Measurements from ENCODE around the gene KLHL30. TPM values are rescaled to one million over a fixed set of nuclear protein-coding genes. Genes with fewer than 3 reads are reported as not detected.

The KLHL30 gene
- total RNA-seq, 1 donor from 2014 or later = 2.0 TPM

- no peak for DNase-seq (ENCODE audit: low spot score)
Measured at GRCh38 chr2:238132463-238133450, 5.7 kb upstream of the KLHL30 start.

- no peak for DNase-seq (ENCODE audit: low spot score)
Measured at GRCh38 chr2:238133499-238134392, 4.7 kb upstream of the KLHL30 start.

GRCh38 chr2:238134393-238134785 is 4.1 kb upstream of the KLHL30 start:
- no peak for DNase-seq (ENCODE audit: low spot score)

DNA sequence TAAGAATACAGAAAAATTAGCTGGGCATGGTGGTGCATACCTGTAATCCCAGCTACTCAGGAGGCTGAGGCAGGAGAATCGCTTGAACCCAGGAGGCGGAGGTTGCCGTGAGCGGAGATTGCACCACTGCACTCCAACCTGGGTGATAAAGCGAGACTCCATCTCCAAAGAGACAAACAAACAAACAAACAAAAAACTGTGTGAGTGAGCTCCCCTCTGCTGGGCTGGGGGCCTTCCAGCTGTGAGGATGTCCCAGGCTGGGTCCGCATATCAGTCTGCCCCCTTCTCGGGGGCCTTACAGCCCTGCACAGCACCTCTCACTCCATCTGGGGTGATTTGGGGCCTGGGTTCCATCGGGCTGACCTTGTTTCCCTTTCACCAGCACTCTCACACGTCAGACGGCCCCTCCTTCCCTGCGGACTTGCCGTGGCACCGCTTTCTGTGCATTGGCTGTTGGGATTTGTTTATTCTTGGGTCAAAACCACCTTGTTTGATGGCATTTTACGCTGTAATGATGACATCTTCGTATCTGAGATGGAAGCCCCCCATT is 2.8 kb upstream of the KLHL30 start:
- DNase-seq (ENCODE audit: low spot score) = no peak

DNA sequence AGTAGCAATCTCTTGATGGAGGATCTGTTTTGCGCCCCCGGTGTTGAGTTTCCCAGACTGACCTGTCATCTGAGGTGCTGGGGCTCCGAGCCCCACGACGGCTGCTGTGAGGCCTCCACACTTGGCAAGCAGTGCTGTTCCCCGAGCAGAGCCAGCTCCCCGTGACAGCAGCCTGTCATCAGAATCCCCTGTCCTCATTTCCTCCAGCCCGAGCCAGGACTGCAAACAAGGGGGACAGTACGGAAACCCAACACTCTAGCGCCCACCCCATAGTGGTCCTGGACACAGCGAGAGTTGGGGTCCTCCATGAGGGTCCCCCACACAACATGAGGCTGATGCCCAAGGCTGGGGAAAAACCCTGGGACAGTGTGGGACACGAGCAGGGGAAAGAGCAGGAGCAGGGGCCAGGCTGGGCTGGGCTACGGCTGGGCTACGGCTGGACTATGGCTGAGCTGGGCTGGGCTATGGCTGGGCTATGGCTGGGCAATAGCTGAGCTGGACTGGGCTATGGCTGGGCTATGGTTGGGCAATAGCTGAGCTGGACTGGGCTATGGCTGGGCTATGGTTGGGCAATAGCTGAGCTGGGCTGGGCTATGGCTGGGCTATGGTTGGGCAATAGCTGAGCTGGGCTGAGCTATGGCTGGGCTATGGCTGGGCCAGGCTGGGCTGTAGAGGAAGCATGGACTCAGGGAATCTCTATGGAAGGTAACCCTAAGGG is 1.5 kb upstream of the KLHL30 start:
- DNase-seq (ENCODE audit: low spot score) = no peak

- DNase-seq (ENCODE audit: low spot score) = no peak
Measured at GRCh38 chr2:238137885-238138284, 583 bp upstream of the KLHL30 start.

- DNase-seq (ENCODE audit: low spot score) = no peak
Measured at GRCh38 chr2:238139196-238140039, 950 bp downstream of the KLHL30 start.

DNA sequence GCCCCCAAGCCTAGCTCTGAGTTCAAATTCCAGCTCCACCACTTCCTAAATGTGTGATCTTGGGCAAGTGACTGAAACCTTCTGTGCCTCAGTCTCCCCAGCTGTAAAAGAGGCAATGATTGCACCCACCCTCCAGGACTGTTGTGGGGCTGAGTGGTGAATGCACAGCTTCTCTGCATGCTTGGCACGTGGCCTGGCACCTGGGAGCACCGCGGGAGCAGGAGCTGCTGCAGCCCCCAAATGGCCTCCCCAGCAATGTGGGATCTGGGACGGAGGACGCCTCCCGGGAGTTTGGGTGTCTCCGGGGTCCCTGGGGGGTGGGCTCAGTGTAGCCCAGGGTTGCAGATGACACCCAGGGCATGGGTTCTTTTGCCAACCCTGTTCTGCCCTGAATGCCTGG is 1.6 kb downstream of the KLHL30 start:
- no peak for DNase-seq (ENCODE audit: low spot score)

DNA sequence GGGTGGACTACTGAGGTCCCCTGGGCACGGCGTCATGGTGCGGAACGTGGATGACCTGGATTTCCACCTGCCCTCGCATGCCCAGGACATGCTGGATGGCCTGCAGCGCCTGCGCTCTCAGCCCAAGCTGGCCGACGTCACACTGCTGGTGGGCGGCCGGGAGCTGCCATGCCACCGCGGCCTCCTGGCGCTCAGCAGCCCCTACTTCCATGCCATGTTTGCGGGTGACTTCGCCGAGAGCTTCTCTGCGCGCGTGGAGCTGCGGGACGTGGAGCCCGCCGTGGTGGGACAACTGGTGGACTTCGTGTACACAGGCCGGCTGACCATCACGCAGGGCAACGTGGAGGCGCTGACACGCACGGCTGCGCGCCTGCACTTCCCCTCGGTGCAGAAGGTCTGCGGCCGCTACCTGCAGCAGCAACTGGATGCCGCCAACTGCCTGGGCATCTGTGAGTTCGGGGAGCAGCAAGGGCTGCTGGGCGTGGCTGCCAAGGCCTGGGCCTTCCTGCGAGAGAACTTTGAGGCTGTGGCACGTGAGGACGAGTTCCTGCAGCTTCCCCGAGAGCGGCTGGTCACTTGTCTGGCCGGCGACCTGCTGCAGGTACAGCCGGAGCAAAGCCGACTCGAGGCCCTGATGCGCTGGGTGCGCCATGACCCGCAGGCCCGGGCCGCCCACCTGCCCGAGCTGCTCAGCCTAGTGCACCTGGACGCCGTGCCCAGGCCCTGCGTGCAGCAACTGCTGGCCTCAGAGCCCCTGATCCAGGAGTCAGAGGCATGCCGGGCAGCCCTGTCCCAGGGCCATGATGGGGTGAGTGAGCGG is 2.5 kb downstream of the KLHL30 start:
- DNase-seq (ENCODE audit: low spot score) = no peak

GRCh38 chr2:238141541-238142318 is 3.3 kb downstream of the KLHL30 start:
- DNase-seq (ENCODE audit: low spot score) = peak; percentile 83

DNA sequence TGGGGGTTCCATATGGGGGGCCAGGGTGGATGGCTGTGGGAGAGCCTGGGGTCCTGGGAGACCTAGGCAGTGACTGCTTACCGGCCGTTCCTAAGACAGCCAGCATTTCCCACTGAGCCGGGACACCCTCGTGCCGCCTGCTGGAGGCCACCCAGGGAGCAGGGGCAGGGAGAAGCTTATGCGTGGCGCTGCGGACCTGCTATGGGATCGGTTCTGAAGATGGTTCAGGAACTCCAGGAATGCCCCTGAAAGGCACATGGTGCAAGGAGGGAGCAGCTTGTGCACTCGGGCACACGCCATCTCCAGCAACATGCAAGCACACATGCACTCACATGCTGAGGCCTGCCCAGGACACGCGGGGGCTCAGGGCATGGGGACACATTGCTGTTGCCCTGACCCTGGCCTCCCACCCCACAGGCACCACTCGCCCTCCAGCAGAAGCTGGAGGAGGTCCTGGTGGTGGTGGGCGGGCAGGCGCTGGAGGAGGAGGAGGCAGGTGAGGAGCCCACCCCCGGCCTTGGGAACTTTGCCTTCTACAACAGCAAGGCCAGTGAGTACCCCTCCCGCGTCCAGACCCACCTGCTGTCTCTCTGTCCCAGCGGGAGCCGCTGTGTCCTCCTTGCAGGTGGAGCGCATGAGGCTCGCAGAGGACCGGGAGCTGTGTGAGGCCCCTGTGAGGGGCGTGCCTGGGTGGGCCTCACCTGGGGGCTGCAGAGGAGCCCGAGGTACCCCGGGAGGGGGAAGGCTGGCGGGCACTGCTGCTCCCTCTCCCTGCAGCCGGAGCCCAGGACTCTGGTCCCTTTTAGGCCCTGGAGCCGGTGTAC is 4.1 kb downstream of the KLHL30 start:
- DNase-seq (ENCODE audit: low spot score) = no peak

- no peak for DNase-seq (ENCODE audit: low spot score)
Measured at GRCh38 chr2:238143239-238143951, 4.9 kb downstream of the KLHL30 start.

DNA sequence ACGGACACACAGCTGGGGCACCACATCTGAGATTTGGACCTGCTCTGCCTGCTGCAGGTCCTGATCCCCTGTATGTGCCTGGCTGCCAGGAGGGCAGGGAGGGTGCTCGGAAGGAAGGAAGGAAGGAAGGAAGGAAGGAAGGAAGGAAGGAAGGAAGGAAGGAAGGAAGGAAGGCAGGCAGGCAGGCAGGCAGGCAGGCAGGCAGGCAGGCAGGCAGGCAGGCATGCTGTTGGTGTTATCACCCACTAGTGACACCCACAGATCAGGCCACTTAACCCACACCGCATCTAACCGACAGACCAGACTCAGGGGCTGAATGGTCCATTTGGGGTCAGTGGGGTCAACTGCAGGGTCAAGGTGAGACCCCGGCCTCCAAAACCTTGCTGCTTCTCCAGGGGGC is 5.8 kb downstream of the KLHL30 start:
- DNase-seq (ENCODE audit: low spot score) = no peak

GRCh38 chr2:238145046-238145445 is 6.6 kb downstream of the KLHL30 start:
- DNase-seq (ENCODE audit: low spot score) = no peak

DNA sequence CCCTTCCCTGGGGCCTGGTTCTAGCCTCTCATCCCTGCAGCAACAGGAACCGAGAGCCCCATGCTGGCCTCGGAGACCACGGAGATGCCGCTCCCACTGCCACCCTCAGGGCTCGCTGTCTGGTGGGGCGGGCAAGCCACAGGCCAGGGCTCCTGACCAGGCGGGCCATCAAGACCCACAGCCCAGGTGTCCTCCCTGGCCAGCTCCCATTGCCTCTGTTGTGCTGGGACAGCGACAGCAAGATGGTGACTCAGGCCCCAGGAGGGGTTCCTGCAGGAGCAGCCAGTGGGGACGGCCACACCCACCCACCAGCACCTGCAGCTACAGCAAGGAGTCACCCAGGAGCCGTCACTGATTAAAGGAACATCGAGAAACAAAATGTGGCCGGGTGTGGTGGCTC is 7.4 kb downstream of the KLHL30 start:
- DNase-seq (ENCODE audit: low spot score) = no peak

DNA sequence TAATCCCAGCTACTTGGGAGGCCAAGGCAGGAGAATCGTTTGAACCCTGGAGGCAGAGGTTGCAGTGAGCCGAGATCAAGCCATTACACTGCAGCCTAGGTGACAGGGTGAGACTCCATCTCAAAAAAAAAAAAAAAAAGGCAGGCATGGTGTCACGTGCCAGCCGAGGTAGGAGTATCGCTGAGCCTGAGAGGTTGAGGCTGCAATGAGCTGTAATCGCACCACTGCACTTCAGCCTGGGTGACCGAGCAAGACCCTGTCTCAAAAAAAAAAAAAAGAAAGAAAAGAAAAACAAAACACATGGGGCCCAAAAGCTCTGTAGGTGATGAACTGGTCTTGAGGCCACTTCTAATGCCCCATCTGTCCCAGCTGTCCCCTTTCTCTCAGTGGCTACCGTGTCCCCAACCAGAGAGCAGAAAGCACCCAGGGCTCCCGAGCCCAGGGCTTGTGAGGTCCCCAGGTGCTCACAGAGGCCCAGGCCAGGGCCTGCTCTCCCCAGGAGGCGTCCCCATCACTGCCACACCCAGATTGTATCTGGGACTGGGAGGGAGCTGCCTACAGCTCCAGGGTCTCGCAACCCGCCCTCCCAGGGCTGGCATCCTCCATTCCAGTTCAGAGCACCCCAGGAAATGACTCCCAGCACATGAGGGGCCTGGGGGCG is 8.5 kb downstream of the KLHL30 start:
- no peak for DNase-seq (ENCODE audit: low spot score)

GRCh38 chr2:238148981-238149380 is 10.5 kb downstream of the KLHL30 start:
- no peak for DNase-seq (ENCODE audit: low spot score)
